ENCODE measurements around the gene IL17RD.

Gene IL17RD

DNA sequence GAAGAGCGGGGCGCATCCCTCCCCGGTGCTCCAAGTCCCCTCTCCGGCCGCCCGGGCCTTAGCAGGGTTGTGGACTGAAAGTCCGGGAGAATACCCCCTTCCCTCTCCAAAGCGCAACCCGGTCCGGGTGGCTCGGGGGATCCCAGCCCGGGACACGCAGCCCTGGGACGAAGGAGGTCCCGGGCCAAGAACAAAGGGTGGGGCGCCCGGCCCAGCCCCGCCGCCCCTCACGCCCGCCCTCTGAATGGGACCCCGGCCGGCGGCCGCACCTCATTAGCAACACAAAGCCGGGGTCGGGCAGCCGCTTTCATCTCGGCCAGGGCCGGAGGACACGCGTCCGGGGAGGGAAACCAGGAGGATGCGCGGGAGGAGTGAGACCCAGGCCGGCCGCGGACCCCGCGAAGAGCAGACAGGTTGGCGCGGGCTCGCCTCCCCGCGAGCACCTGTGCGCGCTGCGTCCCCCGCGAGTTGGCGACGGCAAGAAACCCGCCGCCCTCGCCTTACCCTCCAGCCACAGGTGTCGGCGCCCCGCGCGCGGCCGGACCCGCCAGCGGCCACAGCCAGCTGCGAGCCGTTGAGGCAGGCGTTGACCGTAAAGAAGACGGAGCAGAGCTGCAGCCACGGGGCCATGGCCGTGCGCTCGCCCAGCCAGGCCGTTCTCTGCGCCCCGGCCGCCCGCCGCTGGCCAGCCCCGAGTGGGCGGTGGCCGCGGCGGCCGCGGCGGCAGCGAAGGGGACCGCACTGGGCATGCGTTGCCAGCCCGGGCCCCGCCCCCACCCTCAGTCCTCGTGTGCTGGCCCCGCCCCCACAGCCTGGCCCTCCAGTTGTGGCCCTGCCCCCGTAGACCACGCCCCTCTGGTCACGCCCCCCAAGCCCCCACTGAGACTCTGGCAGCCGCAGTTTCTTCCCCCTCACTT, at the start of gene IL17RD:
Gene IL17RD, minus strand, starts transcription at position 697 of the 917 bp plus-strand sequence. Its CDS starts 67 bp downstream, at position 630.
- DNase-seq: peak; percentile 3 to 54

DNA sequence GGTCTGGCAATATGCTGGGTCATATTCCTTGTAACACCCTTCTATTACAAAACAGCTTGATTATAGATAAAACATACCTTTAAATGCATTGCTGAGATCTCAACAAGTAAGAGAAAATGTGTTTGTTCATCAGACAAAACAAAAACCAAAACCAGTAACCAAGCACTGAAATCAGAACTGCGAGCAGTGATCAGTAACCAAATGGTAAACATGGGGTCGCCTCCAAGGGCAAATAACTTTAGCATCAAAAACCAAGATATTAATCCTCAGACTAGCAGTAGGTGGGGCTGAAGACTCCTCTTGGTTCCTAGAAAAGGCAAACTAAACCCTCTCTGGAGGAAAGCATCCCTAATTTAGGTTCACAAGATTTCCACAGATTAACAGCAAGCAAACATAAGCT, 41.3 kb upstream of the IL17RD start:
- no peak for DNase-seq

DNA sequence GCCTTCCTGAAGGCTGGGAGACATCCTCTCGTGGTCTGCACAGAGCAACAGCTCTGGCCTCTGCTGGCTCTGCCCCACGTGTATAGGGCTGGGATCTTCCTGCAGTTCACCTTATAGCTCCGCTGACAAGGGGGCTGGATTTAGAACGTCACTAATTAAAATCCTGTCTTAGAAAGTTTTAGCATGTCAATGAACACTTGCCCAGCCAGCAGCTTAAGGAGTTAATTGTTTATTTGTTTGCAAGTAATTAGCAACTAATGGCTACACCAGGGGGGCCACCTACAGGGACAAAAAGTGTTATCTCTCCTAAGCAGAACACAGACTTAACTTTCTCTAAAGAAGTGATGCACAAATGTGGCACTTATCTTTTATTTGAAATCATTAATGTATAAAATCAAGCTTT, 34.7 kb upstream of the IL17RD start, which contains the start of gene HESX1:
Gene HESX1, minus strand, starts transcription at position 84 of the 403 bp plus-strand sequence. Its CDS starts 60 bp downstream, at position 24.
- DNase-seq: no peak

DNA sequence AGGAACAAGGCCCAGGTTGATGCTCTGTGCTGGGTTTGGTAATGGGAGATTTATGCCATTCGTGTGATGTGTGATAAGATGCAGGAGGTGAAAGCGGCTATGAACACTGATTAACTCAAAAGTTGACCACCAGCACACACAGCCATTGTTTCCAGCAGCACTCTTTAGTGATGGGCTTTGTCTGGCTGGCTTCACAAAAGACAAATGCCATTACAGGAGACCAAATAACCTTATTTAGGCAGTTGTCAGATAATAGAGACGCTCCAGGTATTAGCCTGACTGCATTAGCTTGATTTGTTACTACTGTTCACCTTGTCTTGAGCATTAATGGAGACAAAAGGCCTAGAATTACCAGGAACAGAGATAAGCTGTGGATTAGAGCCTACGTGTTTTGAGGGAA, 29.5 kb upstream of the IL17RD start:
- DNase-seq: no peak

DNA sequence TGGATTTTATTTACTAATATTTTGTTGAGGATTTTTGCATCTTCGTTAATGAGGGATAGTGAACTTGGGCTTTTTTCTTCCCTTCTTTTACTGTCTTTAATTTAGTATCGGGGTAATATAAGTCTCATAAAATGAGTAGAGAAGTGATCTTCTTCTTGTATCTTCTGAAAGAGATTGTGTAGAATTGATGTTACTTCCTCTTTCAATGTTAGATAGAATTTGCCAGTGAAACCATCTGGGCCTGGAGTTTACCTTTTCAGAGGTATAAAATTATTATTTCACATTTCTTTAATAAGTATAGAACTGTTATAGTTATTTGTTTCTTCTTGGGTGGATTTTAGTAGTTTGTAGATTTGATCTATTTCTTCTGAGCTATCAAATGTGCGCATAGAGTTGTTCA, 26.9 kb upstream of the IL17RD start:
- no peak for DNase-seq

DNA sequence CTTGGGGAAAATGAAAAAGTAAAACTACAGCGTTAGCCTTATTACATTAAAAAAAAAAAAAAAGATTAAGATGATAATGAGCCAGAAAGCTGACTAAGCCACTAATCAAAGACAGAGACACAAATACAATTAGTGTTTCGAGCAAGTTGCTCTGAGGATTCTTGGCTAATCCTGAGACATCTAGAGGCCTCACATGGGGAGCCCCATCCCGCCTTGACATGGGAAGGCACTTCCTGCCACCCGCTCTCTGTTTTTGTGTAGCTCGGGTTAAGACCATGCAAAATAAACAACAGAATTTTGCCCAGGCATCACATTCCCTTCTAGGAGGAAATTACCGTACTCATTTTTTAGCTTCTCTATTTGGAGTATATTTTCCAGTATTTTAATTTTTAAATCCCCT, 19.4 kb upstream of the IL17RD start:
- no peak for DNase-seq

DNA sequence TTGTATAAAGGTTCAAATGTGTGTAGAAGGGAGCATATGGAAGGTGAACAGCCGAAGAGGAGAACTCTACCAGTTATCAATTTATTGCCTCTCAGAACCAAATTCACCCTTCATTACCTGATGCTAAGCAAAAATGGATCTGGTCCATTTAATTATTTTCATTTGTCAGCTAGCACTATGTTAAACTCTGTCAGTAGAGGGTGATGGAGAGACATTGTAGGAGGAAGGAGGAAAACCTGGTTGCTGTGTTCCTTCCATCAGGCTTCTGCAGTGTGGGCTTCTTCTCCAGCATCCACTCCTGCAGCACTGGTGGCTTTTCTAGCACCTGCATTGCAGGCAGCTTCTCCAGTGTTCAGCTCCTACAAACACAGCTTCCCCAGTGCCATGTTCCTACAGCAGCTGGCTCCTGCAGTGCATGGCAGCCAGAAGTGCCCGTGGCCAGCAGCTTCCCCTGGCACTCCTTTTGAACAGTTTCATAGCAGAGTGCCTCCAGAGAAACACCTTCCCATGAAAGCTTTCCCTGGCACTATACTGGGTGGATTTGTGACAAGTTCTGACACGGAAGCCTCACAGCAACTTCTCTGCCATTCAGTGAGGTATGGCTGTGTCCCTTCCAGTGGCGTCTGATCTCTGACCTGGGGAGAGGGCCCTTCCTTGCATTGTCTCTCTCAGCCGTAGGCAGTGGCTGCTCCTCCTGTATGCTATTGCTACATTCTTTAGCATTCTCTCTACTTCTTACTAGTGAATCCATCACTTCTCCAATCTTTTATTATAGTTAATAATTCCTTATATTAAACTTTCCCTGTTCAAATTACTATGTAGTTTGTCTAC, 14.6 kb upstream of the IL17RD start:
- peak in 1 of 2 experiments; percentile 7 for DNase-seq

DNA sequence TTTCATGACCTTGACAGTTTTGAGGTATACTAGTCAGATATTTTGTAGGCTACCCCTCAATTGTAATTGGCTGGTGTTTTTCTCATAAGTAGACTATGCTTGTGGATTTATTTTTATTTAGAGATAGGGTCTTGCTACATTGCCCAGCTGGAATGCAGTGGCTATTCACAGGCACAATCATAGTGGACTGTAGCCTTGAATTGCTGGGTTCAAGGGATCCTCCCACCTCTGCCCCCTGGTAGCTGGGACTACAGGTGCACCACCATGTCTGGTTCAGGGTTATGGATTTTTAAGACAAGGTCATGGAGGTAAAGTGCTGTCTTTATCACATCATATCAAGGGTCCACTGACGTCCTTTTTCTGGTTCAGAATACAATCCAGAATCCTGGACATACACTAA, 10.9 kb upstream of the IL17RD start:
- no peak for DNase-seq

DNA sequence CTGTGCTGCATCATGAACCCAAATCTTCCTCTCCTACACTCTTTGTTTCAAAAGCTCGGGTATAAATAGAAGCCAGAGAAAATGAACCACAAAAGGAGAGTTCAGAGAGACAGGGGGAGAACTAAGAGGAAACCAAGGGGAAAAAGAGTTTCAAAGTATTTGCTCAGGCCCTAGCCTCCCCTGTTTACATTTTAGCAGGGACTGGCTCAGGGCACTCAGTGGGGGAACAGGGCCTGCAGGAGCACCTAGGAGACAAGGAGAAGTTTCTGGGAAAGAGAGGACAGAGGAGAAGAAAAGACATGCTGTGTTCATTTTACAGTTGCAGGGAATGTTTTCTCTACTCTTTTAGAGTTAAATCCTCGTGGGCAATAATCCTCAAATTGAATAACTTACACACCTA, 8.5 kb upstream of the IL17RD start:
- DNase-seq: no peak

DNA sequence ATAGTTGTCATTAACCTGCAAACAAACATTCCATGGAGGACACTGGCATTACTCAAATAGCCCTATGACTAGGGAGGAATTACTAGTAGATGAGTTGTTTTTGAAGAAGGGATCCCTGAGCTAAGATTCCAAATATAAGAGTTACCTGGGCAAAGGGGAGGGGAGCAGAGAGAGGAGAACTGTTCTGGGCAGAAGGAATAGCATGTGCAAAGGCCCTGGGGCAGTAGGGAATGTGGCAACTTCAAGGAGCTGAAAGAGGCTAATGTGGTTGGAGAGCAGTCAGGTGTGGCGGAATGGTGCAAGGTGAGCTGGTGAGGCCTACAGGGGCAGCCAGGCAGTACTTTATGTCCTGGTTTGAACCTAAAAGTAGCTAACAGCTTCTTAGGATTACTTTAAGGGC, 5.8 kb upstream of the IL17RD start:
- DNase-seq: no peak

DNA sequence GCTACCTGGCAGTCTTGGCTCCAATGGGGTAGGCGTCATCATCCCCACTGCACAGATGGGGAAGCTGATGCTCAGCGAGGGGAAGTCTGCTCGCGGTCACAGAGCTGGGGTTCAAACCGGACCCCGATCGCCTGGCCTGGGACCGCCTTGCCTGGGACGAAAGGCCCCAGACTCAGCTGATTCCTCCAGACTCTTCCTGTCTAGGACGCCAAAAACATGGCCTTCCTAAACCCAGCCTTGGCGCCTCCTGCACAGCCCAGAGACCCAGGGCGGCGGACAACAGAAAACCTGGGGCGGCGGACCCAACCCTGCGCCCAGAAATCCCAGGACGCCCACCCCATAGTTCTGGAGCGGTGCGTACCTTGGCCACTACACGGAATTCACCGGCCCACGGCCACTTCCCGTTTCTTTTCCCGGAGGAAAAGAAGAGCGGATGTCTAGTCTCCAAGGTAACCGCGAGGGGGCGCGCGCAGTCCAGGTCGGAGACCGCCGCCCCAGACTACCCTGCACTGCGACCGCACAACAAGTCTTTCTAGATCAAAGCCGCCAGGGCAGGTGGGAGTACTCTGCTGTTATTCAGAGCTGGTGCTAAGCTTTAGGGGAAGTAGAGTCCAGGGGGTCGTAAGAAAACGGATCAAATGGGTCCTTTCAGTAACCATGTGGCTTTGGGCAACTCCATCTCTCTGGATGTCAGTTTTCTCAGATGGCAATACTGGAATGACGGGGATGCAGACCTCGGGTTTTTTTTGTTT, 4.9 kb upstream of the IL17RD start:
- peak; percentile 9 to 41 for DNase-seq

DNA sequence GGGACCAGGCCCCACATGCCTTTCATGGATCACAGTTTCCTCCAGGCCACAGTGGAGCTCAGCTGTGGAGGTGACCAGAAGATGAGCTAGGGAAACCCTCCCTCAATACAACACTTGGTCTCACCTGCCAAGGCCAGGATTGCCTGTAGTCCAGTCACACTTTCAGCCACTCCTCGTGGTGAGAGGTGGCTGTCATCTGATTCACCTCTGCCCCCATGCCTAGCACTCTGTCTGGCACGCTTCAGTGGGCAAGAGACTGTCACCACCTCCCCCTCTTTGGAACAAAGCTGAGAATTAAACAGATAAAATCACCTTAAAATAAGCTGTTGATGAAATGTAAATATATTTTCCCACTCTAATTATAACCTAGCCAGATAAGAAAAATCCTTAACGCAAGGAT, 4.0 kb upstream of the IL17RD start:
- DNase-seq: no peak

DNA sequence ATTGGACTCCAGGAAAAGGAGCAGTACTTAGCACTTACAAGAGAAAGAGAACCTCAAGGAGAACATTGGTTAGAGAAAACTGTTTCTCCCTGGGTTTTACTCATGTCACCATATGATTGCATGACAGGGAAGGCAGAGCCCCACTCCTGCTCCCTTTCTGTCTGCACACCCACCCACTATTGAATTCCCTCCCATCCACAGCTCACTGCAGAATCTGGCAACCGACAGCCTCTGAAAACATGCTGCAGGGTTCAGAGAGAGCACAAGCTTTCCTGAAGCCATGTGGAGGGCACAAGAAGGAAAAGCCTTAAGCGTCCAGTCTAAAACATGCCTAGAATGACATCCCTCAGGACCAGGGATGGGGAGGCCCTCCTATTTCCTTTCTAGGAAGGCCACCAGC, 3.0 kb upstream of the IL17RD start:
- DNase-seq: no peak

DNA sequence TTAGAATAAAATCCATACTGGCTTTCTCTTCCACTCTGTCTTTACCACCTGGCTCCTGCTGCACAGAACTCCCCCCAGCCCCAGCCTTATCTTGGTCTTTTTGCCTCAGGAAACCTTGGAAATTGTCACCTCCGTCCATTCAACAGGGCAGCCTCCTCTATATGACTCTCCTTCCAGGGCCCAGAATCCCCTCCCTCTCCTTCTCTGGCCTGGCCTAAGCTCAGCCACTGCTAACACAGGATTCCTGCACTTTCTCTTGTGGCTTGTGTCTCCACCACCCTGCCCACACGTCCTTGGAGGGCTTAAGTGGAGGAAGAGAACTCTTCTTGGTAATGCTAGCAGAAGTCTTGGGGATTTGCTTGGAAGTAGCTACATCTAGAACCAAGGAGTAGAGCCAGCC, 1.5 kb upstream of the IL17RD start:
- DNase-seq: no peak

DNA sequence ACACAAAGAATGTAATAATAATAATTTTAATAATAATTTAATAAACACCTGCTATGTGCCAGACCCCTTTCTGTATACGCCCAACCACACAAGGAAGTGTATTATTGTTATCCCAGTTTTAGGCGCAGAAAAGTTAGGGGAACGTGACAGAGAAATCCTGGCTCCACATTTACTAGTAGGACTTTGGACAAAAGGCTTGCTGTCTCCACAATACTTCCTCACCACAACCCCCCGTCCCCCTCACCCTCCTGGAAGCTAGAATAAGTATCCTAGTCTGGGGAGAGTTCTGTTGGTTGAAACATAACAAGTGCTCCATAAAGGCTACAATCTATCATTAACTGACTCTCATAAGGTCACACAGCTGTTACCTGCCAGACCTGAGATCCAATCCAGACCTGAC, 488 bp upstream of the IL17RD start:
- no peak for DNase-seq

DNA sequence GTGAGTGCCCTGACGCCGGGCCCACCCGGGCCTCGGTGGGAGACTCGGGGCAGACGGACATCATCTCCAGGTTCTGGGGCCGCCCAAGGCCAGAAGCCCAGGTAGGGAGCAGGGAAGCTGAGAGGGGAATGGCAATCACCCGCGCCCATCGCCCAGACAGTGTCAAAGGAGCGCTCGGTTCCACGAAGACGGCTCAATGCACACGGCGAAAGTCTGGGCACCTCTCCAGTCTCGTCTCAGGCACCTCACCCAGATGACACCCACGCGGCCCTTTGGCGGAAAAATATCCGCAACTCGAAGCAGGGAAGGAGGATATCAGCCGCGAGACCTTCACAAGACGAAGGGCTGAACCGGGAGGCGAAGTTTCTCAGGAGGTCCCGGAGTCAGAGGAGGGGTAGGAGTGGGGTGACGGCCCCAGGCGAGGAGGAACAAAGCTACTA, 916 bp downstream of the IL17RD start:
- no peak for DNase-seq

DNA sequence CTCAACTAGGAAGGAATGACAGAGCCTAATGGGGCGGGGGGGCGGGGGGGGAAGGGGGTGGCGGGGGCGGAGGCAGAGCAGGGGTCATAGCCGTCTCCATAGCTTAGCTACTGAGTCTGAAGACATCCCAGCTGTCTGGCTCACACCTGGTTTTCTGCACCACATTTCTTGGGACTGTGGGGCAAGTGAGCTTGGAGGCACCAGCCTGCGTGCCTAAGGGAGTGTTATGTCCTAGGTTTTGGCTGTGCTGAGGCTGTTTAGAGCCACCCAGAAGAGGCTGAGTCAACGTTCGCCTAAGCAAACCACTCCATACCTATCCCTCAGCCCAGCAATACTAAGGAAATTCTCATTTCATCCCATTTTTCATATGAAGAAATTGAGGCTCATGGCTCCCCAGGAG, 1.4 kb downstream of the IL17RD start:
- no peak for DNase-seq

DNA sequence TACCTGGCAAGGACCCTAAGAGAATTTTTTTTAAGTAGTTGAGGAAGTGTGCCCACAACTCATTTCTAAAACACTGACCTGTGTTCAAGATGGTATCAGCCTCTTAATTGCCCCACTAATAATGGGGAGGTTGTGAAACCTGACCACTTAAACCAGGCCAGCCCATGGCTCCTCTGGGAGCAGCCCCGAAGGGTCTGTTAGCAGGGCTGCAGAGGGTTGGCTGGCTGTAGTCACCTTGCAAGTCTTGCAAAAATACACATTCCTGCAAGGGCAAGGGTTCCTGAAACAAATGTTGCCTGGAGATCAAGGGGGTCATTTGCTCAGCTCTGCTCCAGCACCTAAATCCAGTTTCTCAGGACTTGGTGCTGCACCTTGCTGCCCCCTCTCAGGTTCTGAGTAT, 3.2 kb downstream of the IL17RD start:
- DNase-seq: no peak

DNA sequence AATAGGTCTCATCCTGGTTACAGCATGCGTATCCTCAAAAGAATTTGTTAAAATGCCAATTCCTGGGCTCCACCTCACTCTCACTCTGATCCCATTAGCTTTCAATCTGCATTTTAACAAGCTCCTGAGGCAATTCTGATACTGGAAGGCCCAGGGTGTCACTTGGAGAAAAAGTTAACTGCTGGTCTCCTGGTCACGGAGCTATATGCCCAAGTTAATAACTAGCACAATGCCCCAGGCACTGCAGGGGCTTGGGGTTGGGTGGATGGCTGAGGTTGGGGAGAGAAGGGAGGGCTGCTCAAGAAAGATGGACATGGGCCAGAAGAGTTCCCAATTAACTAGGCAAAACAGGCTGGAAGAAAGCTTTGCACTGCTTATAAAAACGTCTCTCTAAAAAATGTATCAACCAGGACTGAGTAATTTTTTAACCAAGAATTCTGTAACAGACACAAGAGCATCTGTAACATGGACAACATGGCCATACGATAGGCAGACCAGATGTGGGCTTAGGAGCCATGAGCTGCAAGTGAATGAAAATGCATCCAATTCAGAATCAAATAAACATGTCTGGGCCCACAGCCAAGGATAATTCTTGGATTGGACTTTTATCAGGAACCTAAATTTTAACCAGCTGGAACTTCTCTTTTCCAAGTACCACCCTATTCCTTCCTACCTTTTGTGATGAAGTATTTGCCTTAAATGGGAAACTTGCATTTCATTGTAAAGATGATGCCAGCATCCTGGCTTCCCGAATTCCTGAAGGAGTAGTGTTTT, 4.2 kb downstream of the IL17RD start:
- no peak for DNase-seq

DNA sequence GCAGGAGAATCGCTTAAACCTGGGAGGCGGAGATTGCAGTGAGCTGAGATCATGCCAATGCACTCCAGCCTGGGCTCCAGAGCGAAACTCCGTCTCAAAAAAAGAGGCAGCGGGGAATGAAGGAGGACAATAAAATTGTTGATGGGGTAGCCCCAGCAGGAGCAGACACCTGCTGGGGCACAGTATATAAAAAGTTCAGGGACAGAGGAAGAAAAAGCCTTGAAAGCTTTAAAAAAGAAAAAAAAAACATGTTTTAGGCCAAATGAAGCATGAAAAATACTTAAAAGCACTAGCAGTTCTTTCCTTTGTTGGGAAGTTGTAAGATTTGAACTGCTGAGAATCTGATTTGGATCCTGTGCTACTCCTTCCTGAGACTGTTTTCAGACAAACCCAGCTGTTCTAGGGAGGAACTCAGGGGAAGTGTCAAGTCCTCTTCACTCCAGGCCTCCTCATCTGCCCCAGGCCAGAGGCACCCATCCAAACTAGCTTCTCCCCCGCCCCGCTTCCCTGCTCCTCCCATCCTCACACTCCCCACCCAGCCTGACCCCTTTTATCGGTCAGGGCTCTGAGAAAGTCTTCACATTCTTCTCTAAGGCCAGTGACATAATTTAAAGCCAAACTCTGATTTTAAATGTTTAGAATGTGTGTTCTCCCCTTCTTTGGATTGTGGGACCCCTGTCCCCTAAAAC, 4.9 kb downstream of the IL17RD start:
- no peak for DNase-seq

Data from SW 1271 (cell line).